HG03521 (cell line): ENCODE data around the gene PANK1.

Experiments
- ATAC-seq: cut with Tn5 transposase; IDR thresholded peaks from one replicate; pipeline ENCODE4 v1.9.1; 2021; ENCODE audit warnings: mild to moderate bottlenecking, moderate library complexity; ENCODE audit not compliant: unreplicated experiment

The PANK1 gene

GRCh38 chr10:89652806-89653370 lies 7.8 kb upstream of the PANK1 start:
- no peak for ATAC-seq

- ATAC-seq: peak; percentile 55
These were observed 7.0 kb upstream of the PANK1 start for GRCh38 chr10:89651916-89652573.

GRCh38 chr10:89651205-89651915 lies 6.3 kb upstream of the PANK1 start:
- no peak for ATAC-seq

GRCh38 chr10:89649051-89649450 lies 4.0 kb upstream of the PANK1 start:
- no peak for ATAC-seq

GRCh38 chr10:89648074-89648473 lies 3.0 kb upstream of the PANK1 start:
- no peak for ATAC-seq

- no peak for ATAC-seq
These were observed 2.0 kb upstream of the PANK1 start for GRCh38 chr10:89646889-89647657.

GRCh38 chr10:89645742-89646172 lies 715 bp upstream of the PANK1 start:
- ATAC-seq: no peak

GRCh38 chr10:89644691-89644966 lies 413 bp downstream of the PANK1 start:
- peak; percentile 29 for ATAC-seq

GRCh38 chr10:89643812-89644690 lies 991 bp downstream of the PANK1 start:
- peak; percentile 89 for ATAC-seq

- no peak for ATAC-seq
These were observed 1.6 kb downstream of the PANK1 start for GRCh38 chr10:89643431-89643811.

- ATAC-seq: no peak
These were observed 2.8 kb downstream of the PANK1 start for GRCh38 chr10:89642193-89642592.

GRCh38 chr10:89640241-89640640 lies 4.8 kb downstream of the PANK1 start:
- no peak for ATAC-seq

- no peak for ATAC-seq
These were observed 5.7 kb downstream of the PANK1 start for GRCh38 chr10:89639326-89639725.

GRCh38 chr10:89637113-89637512 lies 7.9 kb downstream of the PANK1 start:
- ATAC-seq: no peak

- ATAC-seq: no peak
These were observed 10.4 kb downstream of the PANK1 start for GRCh38 chr10:89634637-89635036.

GRCh38 chr10:89633484-89633883 lies 11.6 kb downstream of the PANK1 start:
- no peak for ATAC-seq

GRCh38 chr10:89632824-89633223 lies 12.2 kb downstream of the PANK1 start:
- ATAC-seq: no peak

GRCh38 chr10:89627830-89628229 lies 17.2 kb downstream of the PANK1 start:
- no peak for ATAC-seq

- ATAC-seq: no peak
These were observed 19.8 kb downstream of the PANK1 start for GRCh38 chr10:89625041-89625765.

GRCh38 chr10:89624020-89624419 lies 21.0 kb downstream of the PANK1 start:
- ATAC-seq: no peak
